IPS-15b (cell line): ENCODE results near the gene IGSF21.

Source experiments
- H3K27me3 ChIP-seq: one replicate; pipeline ENCODE4 v1.6.1; 2013; ENCODE audit warnings: low read length; ENCODE audit not compliant: control insufficient read depth, insufficient read depth
- H3K36me3 ChIP-seq: one replicate; pipeline ENCODE4 v1.6.1; 2013; ENCODE audit warnings: low read length; ENCODE audit not compliant: control insufficient read depth, insufficient read depth
- H3K4me1 ChIP-seq: one replicate; pipeline ENCODE4 v1.6.1; 2013; ENCODE audit warnings: mild to moderate bottlenecking, low read length; ENCODE audit not compliant: control insufficient read depth, insufficient read depth
- H3K4me3 ChIP-seq: one replicate; pipeline ENCODE4 v1.5.1; 2013; ENCODE audit warnings: low read depth, low read length
- H3K9ac ChIP-seq: one replicate; pipeline ENCODE4 v1.6.1; 2013; ENCODE audit warnings: low read depth, mild to moderate bottlenecking, low read length
- H3K9me3 ChIP-seq: one replicate; pipeline ENCODE4 v1.6.1; 2013; ENCODE audit warnings: mild to moderate bottlenecking, low read length; ENCODE audit not compliant: control insufficient read depth, insufficient read depth

The IGSF21 gene

GRCh38 chr1:18175530-18176377 is 68.2 kb downstream of the IGSF21 start:
- no peaks in the 10 kb centered on the region for H3K36me3 ChIP-seq
- H3K9ac ChIP-seq: no peak overlapping the region
- no peak overlapping the region for H3K4me3 ChIP-seq
- no peaks in the 10 kb centered on the region for H3K27me3 ChIP-seq
- no peaks in the 10 kb centered on the region for H3K9me3 ChIP-seq
- peaks cover 6% of the 10 kb centered on the region for H3K4me1 ChIP-seq

- Histone ChIP-seq H3K27me3 (no peaks in the 10 kb centered on the region), H3K4me3 (no peak overlapping the region), H3K36me3 (no peaks in the 10 kb centered on the region), H3K4me1 (peaks cover 6% of the 10 kb centered on the region), H3K9me3 (no peaks in the 10 kb centered on the region), H3K9ac (no peak overlapping the region)
Measured at GRCh38 chr1:18176619-18177018, 69.0 kb downstream of the IGSF21 start.

GRCh38 chr1:18178111-18178510 is 70.5 kb downstream of the IGSF21 start:
- Histone ChIP-seq H3K4me3 (no peak overlapping the region), H3K4me1 (peaks cover 6% of the 10 kb centered on the region), H3K36me3 (no peaks in the 10 kb centered on the region), H3K9ac (no peak overlapping the region), H3K9me3 (no peaks in the 10 kb centered on the region), H3K27me3 (no peaks in the 10 kb centered on the region)

GRCh38 chr1:18179009-18179408 is 71.4 kb downstream of the IGSF21 start:
- no peak overlapping the region for H3K4me3 ChIP-seq
- peaks cover 6% of the 10 kb centered on the region for H3K4me1 ChIP-seq
- H3K27me3 ChIP-seq: no peaks in the 10 kb centered on the region
- H3K36me3 ChIP-seq: no peaks in the 10 kb centered on the region
- H3K9ac ChIP-seq: no peak overlapping the region
- H3K9me3 ChIP-seq: no peaks in the 10 kb centered on the region

DNA sequence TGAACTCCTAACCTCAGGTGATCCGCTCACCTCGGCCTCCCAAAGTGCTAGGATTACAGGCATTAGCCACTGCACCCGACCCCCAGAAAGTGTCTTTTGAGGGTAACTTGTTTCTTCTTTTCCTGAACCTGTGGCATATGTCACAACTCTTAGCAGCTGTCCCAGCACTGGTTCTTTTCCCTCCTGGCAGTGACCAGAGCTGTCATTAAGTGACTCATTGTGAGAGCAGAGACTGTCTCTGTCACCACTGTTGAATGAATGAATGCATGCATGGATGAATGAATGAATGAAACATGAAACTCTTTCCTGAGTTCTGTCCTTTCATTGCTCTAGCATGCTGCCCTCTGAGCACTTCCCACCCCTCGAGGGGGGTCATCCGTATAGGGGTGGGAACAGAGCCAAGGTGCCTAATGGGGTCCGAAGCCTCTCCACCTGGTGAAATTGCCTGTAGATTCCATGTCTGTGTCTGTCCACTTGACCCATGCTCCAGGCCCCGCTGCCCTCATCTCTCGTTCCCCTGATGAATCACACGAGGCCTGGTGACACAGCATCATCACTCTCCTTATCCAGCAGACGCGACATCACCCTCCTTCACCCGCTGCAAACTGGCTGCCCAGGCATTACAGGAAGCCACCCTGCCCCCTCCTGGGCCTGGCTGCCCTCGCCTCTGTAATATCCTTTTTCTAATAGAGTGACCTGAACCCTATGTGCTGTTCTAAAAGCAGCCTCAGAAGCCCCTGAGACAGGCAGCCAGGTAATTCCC is 75.0 kb downstream of the IGSF21 start:
- Histone ChIP-seq H3K27me3 (no peaks in the 10 kb centered on the region), H3K4me1 (no peaks in the 10 kb centered on the region), H3K4me3 (no peak overlapping the region), H3K9me3 (no peaks in the 10 kb centered on the region), H3K36me3 (no peaks in the 10 kb centered on the region), H3K9ac (no peak overlapping the region)

DNA sequence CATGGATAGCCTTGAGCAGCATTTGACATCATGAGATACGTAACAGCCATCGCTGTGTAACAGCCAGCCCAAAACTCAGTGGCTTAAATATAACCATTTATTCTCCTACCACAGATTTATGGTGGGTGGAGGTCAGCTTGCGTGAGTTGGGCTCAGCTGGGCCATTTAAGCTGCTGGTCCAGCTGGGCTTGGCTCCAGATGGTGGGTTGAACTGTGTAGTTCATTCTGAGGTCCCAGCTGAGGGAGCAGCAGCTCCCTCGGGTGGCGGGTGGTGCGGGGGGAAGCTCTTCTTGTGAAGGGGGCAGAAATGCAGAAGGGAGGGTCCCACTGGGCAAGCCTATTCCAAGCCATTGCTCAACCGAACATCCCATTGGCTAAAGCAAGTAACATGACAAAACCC is 75.9 kb downstream of the IGSF21 start:
- Histone ChIP-seq H3K4me1 (no peaks in the 10 kb centered on the region), H3K27me3 (no peaks in the 10 kb centered on the region), H3K4me3 (no peak overlapping the region), H3K9me3 (no peaks in the 10 kb centered on the region), H3K36me3 (no peaks in the 10 kb centered on the region), H3K9ac (no peak overlapping the region)

GRCh38 chr1:18187054-18187453 is 79.5 kb downstream of the IGSF21 start:
- no peaks in the 10 kb centered on the region for H3K4me1 ChIP-seq
- H3K27me3 ChIP-seq: no peaks in the 10 kb centered on the region
- no peaks in the 10 kb centered on the region for H3K9me3 ChIP-seq
- no peak overlapping the region for H3K9ac ChIP-seq
- no peaks in the 10 kb centered on the region for H3K36me3 ChIP-seq
- H3K4me3 ChIP-seq: no peak overlapping the region

DNA sequence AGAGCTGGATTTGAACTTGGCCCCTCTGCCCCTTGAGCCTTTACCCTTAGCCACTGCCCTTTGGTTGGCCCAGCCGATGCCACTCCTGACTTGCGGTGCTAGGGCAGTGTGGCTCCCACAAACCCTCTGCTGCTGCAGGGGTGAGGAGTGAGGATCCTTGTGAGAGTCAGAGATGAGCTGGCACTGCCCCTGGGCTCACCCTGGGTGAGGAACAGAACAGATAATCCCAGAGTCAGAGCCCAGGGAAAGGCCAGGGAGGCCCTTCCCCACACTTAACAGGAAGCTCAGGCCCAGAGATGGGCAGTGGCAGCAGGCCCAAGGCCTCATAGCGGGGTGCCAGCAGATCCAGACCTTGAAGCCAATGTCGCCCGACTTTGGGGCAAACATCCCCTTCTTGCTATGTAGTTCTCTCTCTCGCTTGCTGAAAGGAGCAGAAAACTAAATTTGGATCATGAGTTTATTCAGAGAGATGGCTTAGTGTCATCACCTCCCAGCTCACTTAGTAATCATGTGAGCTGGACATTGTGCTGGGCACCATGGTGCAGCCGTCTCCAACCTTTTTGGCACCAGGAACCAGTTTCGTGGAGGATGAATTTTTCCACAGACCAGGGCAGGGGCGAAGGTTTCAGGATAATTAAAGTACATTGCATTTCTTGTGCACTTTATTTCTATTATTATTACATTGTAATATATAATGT is 81.4 kb downstream of the IGSF21 start:
- H3K27me3 ChIP-seq: no peaks in the 10 kb centered on the region
- no peak overlapping the region for H3K9ac ChIP-seq
- H3K4me3 ChIP-seq: no peak overlapping the region
- H3K4me1 ChIP-seq: no peaks in the 10 kb centered on the region
- H3K9me3 ChIP-seq: no peaks in the 10 kb centered on the region
- no peaks in the 10 kb centered on the region for H3K36me3 ChIP-seq

- Histone ChIP-seq H3K9ac (no peak overlapping the region), H3K27me3 (no peaks in the 10 kb centered on the region), H3K9me3 (no peaks in the 10 kb centered on the region)
Measured at GRCh38 chr1:18190598-18190997, 83.0 kb downstream of the IGSF21 start.

GRCh38 chr1:18191037-18191436 is 83.4 kb downstream of the IGSF21 start:
- Histone ChIP-seq H3K4me3 (no peak overlapping the region), H3K9ac (no peak overlapping the region), H3K27me3 (no peaks in the 10 kb centered on the region), H3K36me3 (no peaks in the 10 kb centered on the region), H3K4me1 (no peaks in the 10 kb centered on the region), H3K9me3 (no peaks in the 10 kb centered on the region)

More at GRCh38 chr1:18190598-18190997, 83.0 kb downstream of the IGSF21 start:
- Histone ChIP-seq H3K4me1 (no peaks in the 10 kb centered on the region), H3K4me3 (no peak overlapping the region), H3K36me3 (no peaks in the 10 kb centered on the region)

- no peak overlapping the region for H3K4me3 ChIP-seq
- no peaks in the 10 kb centered on the region for H3K4me1 ChIP-seq
- H3K9me3 ChIP-seq: no peaks in the 10 kb centered on the region
- H3K36me3 ChIP-seq: no peaks in the 10 kb centered on the region
- H3K27me3 ChIP-seq: no peaks in the 10 kb centered on the region
- H3K9ac ChIP-seq: no peak overlapping the region
Measured at GRCh38 chr1:18191481-18192155, 84.0 kb downstream of the IGSF21 start.
